Measurements from ENCODE around the gene CPNE2.
"Not testable (repeated sequence)": the region's sequence is repeated elsewhere in the genome, so short reads cannot be mapped to it uniquely, and the experiment has no call there.

CPNE2 gene

GRCh38 chr16:57070424-57070823 is 22.0 kb upstream of the CPNE2 start:
- DNase-seq: no peak

GRCh38 chr16:57071081-57071732 is 21.2 kb upstream of the CPNE2 start:
- not testable (repeated sequence) for DNase-seq

DNA sequence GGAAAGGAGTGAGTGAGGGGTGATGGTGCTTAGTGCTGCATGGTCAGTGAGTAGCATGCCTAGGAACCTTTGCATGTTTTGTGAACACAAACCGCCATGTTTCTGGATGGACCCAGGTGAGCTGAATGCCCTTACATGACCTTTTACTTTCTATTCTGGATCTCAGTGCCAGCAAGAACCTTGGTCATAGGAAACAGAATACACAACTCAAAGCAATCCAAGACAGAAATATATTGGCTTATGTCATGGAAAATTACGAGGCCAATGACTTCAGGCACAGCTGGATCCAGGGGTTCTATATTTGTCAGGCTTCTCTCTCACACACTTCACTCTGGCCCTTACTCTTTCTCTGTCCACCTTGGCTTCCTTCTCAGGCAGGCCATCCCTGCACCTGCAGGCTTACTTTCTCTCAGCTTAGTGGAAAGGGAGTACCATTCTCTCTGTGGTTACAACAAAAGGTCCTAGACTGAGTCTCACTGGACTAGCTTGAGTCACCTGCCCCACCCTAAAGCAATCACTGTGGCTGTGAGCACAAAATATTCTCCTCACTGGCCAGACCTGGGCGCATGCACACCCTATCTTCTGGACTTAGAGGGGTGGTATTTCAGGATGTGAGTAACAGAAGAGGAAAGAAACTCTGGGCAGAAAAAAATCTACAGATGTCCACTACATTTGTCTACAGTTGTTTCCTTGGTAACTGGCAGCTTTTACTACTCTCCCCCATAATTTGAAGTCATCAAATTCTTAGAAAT is 20.4 kb upstream of the CPNE2 start:
- no peak for DNase-seq

DNA sequence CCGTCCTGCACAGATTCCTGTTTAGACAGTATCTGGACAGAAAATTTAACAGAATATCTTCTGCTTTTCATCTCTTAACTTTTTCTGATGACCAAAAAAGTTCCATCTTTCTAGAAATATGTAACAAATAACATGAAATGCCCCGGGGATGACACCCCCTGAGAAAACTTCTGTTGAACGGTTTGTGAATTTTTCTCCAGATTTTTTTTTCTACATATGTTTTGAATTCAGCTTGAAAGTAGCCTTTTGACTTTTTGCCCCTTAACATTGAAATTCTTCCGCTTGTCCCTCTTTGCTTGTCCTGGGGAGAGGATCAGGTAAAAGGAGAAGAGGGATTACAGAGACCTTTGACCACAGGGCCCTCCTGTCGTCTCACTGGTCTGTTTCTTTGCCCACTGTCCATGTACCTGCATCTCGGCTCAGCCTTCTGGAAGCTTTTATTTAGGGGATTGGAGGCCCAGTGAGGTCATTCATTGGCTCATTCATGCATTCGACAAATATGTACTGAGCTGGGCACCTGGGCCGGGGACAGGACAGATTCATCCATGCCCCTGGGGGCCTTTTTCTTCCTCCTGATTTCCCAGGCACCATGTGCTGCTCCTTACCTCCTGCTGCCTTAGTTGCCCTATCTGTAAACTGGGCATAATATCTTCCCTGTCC is 19.6 kb upstream of the CPNE2 start:
- DNase-seq: no peak

- DNase-seq: no peak
These were observed 14.7 kb upstream of the CPNE2 start for GRCh38 chr16:57077714-57078113.

- DNase-seq: no peak
These were observed 10.6 kb upstream of the CPNE2 start for GRCh38 chr16:57081744-57082143.

DNA sequence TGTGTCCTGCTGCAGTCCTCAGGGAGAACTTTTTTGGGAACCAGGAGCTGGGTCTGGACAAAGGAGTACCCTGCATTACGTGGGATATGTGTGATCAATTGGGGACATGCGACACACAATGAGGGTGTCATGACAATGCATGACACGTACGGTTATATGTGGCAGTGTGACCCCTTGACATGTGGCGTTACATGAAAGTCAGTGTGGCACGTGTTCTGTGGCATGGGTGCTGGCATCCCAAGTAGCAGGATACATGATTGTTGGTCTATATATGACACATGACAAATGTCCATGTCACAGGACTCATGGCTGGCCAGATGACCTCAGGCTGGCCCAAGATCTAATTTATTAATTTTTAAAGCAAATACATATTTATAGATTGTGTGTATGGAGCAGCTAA is 9.7 kb upstream of the CPNE2 start:
- DNase-seq: no peak

- DNase-seq: no peak
These were observed 8.8 kb upstream of the CPNE2 start for GRCh38 chr16:57083485-57084126.

DNA sequence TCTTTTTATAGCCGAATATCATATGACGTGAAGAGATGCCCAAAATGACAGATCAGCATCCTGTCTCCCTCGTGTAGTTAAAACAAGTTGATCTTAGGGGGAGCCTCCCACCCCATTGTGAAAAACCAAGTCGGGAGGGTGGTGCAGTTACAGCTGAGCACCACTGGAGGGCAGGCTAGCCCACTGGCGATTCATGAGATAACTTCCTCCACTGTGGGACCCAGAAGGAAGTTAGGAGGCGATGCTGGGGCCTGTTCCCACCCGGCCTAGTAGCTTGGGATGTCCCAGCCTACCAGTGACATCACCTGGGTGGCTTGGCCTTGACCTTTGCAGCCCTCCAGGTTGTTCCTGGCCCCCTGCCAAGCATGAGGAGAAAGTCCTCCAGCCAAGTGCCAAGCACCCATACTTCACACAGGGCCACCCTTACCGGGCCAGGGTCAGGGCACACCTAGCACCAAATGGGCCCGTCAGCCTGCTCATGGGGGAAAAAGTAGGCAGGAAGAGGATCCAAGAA is 8.1 kb upstream of the CPNE2 start:
- peak; percentile 81 for DNase-seq

DNA sequence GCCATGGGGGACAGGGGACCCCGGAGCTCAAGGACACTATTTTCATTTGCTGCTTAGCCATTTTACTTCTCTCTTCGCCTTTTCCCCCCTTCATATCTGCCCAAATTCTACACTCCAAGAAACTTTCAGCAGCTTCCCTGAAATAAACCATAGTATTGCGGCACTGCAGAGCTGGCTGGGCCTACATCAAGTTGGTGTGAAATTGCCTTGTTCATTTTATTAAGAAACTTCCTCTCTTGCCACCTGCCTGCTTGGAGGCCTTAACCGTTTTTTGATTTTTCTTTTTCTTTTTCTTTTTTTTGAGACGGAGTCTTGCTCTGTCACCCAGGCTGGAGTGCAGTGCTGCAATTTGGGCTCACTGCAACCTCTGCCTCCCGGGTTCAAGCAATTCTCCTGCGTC is 7.4 kb upstream of the CPNE2 start:
- DNase-seq: peak; percentile 93

DNA sequence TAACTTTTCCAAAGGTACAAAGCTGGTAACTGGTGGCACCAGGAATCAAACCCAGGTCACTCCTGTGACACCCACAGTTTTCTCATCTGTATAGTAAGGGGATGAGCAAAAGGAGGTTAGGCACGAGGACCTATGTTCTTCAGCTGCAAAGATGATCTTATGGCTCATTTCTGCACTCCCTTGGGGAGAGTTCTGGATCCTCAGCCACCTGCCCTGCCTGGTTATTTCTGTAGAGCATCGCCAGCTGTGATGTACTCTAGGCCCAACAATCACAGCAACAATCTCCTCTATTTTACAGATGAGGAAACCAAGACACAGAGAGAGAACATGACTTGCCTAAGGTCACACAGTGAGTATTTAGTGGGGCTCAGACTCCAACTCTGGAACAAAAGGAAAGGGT is 5.4 kb upstream of the CPNE2 start:
- no peak for DNase-seq

GRCh38 chr16:57089406-57089805 is 3.0 kb upstream of the CPNE2 start:
- no peak for DNase-seq

GRCh38 chr16:57091200-57091974 is 996 bp upstream of the CPNE2 start:
- no peak for DNase-seq

GRCh38 chr16:57092786-57093411 is 516 bp downstream of the CPNE2 start:
- DNase-seq: no peak

DNA sequence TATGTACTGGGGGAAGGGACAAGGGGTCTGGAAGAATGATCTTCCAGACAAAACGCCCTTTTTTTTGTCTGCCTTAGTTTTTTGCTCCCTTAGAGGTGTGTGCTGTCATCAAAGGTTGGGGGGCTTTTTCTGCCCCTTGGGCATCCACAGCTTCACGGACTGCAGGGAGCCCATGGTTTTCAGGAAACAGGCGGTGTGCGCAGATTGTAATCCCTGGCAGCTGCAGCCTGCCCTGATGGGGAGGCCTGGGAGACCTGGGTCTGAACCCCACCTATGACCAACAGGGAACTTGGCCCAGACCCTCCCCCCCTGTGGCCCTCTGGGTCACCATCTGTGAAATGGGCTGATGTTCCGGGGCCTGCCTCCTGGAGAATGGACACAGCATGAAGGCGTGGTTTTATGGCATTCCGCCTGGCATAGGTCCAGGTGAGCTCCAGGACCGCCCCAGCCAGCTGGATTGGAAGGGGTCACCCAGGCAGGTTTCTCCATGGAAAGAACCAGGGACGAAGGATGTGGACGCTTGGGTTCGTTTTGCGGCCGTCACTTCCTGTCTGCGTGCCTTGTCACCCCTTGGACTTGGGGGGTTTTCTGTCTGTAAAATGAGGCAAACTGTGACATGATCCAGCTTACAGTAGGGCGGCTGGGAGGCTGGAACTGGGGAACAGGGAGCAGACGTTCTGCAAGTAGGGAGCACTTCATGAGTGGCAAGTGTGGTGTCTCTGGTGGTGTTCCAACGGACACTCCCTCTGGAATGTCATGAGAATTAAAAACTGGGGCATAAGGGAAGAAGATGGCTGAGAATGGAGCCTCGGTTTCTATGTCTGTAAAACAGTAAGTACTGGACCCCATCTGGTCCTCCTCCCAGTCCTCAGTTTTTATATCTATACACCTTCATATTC is 1.5 kb downstream of the CPNE2 start:
- no peak for DNase-seq

- no peak for DNase-seq
These were observed 2.5 kb downstream of the CPNE2 start for GRCh38 chr16:57094911-57095310.

- no peak for DNase-seq
These were observed 3.8 kb downstream of the CPNE2 start for GRCh38 chr16:57096192-57096591.

- DNase-seq: no peak
These were observed 4.4 kb downstream of the CPNE2 start for GRCh38 chr16:57096793-57097192.

DNA sequence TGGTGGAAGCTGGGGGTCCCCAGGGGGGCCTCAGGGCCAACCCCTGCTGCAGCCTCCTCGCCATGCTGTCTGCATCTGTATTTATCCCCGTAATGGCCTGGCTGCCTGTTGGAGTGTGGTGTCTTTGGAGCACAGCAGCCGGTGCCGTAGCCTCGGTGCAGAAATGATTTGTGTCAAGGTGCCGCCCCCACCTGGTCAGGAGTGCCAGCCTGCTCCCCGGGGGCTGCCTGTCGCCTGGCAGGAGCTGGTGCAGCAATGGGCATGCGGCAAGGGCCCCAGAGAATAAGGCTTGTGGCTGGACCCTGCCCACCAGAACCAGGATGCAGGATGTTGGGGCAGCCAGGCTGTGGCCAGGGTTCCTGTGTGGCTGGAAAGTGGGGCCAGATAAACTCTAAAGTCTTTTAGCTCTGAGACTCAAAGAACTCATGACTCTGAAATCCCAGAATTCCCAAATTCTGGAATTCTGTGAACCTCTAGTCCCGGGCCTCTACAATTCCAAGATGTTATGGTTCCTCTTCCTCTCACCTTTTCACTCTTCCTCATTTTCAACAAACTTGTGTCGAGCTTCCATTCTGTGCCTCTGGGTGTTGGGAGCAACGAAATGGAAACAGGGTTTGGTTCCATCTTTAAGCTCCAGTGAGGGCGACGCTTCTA is 5.9 kb downstream of the CPNE2 start:
- DNase-seq: no peak

GRCh38 chr16:57099965-57100364 is 7.6 kb downstream of the CPNE2 start:
- not testable (repeated sequence) for DNase-seq

- no peak for DNase-seq
These were observed 8.1 kb downstream of the CPNE2 start for GRCh38 chr16:57100445-57100844.

Measured in GF-D8 (cell line).